Activated naive CD4-positive, alpha-beta T cell treated with anti-CD3 and anti-CD28 coated beads for 36 hours (primary cell): ENCODE data around the gene HMCN1. TPM values are rescaled to one million over a fixed set of nuclear protein-coding genes. Genes with fewer than 3 reads are reported as not detected.
"Not testable (repeated sequence)": the region's sequence is repeated elsewhere in the genome, so short reads cannot be mapped to it uniquely, and the experiment has no call there.

Experiments used
- CTCF ChIA-PET: fragments of 350-600 bp; sonication (Branson Sonifier 250); formaldehyde crosslinking; loops from one replicate; lab custom pipeline; 2021; ENCODE audit warnings: antibody characterized with exemption; lab: Charles Lee
- DNase-seq: peaks from one replicate; pipeline ENCODE4 v3.0.0-alpha.2; 2020
- H3K27ac Mint-ChIP-seq: one replicate; pipeline ENCODE4 v1.8.0; 2021; ENCODE audit warnings: mild to moderate bottlenecking, mixed read lengths
- H3K27me3 Mint-ChIP-seq: one replicate; pipeline ENCODE4 v1.8.0; 2021; ENCODE audit warnings: low read depth, mixed read lengths
- H3K36me3 Mint-ChIP-seq: one replicate; pipeline ENCODE4 v1.8.0; 2021; ENCODE audit warnings: low read depth, mixed read lengths
- H3K4me1 Mint-ChIP-seq: one replicate; pipeline ENCODE4 v1.8.0; 2021; ENCODE audit warnings: low read depth, mixed read lengths
- H3K4me3 Mint-ChIP-seq: one replicate; pipeline ENCODE4 v1.8.0; 2021; ENCODE audit warnings: mild to moderate bottlenecking, moderate library complexity, mixed read lengths
- H3K9me3 Mint-ChIP-seq: one replicate; pipeline ENCODE4 v1.8.0; 2021; ENCODE audit warnings: mixed read lengths
- intact Hi-C: fragments of 100-400 bp; cut with micrococcal nuclease; formaldehyde crosslinking; loops from one replicate; pipeline ENCODE4 v1.15.1; 2023
- total RNA-seq, 2 experiments: library from RNA; stranded (reverse); gene quantifications; one replicate each; pipeline ENCODE4 v1.2.3, GENCODE V29; 2021

Gene HMCN1
- total RNA-seq, 2 experiments from 2014 or later = 0.12 TPM; not detected in 1

- intact Hi-C loops = no loop called here
- CTCF ChIA-PET = interaction anchor here (0.9 kb wide), 1 partner anchor 12 kb away, joined by 4 read pairs; no protein-coding TSS in a partner anchor
- no peak overlapping the region for H3K4me3 Mint-ChIP-seq
- DNase-seq = no peak
- H3K9me3 Mint-ChIP-seq = peaks cover 10% of the 10 kb centered on the region
- peaks cover 9% of the 10 kb centered on the region for H3K27me3 Mint-ChIP-seq
- no peaks in the 10 kb centered on the region for H3K4me1 Mint-ChIP-seq
- no peaks in the 10 kb centered on the region for H3K36me3 Mint-ChIP-seq
- H3K27ac Mint-ChIP-seq = no peak overlapping the region
Observed at GRCh38 chr1:185745165-185745564, 11.0 kb downstream of the HMCN1 start.

DNA sequence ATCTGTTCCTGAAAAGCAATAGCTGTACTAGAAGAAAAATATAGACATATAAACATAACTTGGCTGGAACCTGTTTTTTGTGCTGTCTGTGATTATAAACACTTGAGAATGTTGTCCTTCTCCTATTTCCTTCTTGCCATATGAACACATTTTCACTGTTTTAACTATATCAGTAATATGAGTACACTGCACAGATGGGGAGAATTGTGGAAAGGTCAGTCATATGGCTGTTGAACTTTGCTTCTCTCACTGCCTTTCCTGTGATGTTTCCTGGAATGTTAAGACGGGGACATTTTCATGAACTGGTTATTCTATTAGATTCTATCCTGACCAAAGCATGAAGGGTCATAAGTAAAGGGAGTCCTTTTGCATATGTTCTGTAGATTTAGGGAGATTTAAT lies 24.9 kb downstream of the HMCN1 start:
- no peak overlapping the region for H3K4me3 Mint-ChIP-seq
- no peak overlapping the region for H3K27ac Mint-ChIP-seq
- intact Hi-C loops = no loop called here
- CTCF ChIA-PET = no interaction called here
- no peaks in the 10 kb centered on the region for H3K4me1 Mint-ChIP-seq
- peaks cover 11% of the 10 kb centered on the region for H3K27me3 Mint-ChIP-seq
- H3K9me3 Mint-ChIP-seq = no peaks in the 10 kb centered on the region
- no peaks in the 10 kb centered on the region for H3K36me3 Mint-ChIP-seq
- DNase-seq = no peak

DNA sequence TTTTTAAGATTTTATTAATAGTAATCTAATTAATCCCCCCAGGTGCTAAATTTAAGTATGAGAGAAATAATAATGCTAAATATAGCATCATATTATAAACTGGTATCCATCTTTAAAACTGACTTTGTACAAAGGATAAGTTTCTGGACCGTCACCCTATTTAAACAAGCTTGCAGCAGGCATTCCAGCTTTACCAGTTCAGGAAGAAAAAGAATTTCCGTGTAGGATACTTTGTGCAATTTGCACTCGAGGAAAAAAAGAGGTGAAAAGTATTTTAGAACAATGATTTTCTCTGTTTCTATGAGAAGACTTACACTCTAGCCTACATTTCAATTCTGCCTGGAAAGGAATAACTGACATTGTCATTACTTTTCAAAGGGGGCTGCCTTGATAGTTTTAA lies 27.6 kb downstream of the HMCN1 start:
- Mint-ChIP-seq H3K27me3 (peaks cover 11% of the 10 kb centered on the region), H3K36me3 (no peaks in the 10 kb centered on the region), H3K9me3 (no peaks in the 10 kb centered on the region), H3K4me3 (no peak overlapping the region), H3K4me1 (no peaks in the 10 kb centered on the region), H3K27ac (no peak overlapping the region)
- no peak for DNase-seq
- CTCF ChIA-PET = no interaction called here
- intact Hi-C loops = no loop called here

DNA sequence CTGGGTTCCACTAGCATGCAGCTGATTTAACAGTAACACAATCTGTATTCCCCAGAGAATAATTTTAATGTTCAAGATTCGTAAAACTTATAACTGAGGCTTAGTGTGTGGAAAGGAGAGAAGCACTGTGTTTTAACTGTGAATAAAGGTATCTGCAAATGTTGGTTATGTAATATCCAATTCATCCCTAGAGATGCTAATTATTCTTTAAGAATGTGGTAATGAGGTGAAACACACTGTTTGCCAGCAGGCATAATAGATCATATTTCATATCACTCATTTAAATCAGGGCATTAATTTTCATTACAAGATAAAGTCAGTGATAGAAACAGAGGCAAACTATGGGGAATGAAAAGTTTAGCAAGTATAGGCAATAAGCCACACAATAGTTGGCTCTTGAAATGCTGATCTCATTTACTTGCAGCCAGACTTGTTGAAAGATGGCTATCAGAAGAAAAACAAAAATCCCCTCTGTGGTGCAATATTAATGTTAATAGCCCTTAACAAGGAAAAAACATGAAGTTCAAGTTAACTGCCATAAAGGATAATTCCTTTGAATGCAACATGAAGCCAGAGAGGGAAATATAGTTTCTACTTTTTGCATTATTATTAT lies 33.4 kb downstream of the HMCN1 start:
- Mint-ChIP-seq H3K27ac (no peak overlapping the region), H3K36me3 (no peaks in the 10 kb centered on the region), H3K9me3 (no peaks in the 10 kb centered on the region), H3K4me1 (no peaks in the 10 kb centered on the region), H3K4me3 (no peak overlapping the region), H3K27me3 (peaks cover 7% of the 10 kb centered on the region)
- intact Hi-C loops = no loop called here
- CTCF ChIA-PET = no interaction called here
- DNase-seq = no peak

DNA sequence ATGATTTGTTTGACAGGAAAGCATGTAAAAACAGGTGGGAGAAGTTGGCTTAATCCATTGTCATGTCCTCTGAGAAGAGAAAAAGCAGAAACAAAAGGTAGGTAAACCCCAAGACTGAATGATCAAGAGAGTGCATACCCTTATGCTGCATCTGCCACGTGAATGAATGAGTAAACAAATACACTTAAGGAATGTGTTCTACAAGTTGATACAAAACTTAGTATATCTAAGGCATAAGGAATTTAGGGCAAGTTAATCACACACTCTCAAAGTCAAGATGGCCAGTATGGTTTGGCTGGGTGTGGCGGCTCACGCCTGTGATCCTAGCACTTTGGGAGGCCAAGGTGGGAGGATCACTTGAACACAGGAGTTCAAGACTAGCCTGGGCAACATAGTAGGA lies 34.2 kb downstream of the HMCN1 start:
- intact Hi-C loops = no loop called here
- Mint-ChIP-seq H3K27me3 (peaks cover 2% of the 10 kb centered on the region), H3K9me3 (no peaks in the 10 kb centered on the region), H3K4me1 (no peaks in the 10 kb centered on the region), H3K27ac (no peak overlapping the region), H3K36me3 (no peaks in the 10 kb centered on the region), H3K4me3 (no peak overlapping the region)
- DNase-seq = no peak
- CTCF ChIA-PET = no interaction called here

GRCh38 chr1:185769136-185769535 lies 34.9 kb downstream of the HMCN1 start:
- intact Hi-C loops = no loop called here
- Mint-ChIP-seq H3K36me3 (no peaks in the 10 kb centered on the region), H3K4me1 (no peaks in the 10 kb centered on the region), H3K9me3 (no peaks in the 10 kb centered on the region), H3K27me3 (peaks cover 2% of the 10 kb centered on the region), H3K4me3 (no peak overlapping the region), H3K27ac (no peak overlapping the region)
- DNase-seq = no peak
- CTCF ChIA-PET = interaction anchor here (0.9 kb wide), 1 partner anchor 19 kb away, joined by 3 read pairs; no protein-coding TSS in a partner anchor

- DNase-seq = no peak
- CTCF ChIA-PET = no interaction called here
- intact Hi-C loops = no loop called here
- no peaks in the 10 kb centered on the region for H3K9me3 Mint-ChIP-seq
- no peaks in the 10 kb centered on the region for H3K4me1 Mint-ChIP-seq
- no peak overlapping the region for H3K4me3 Mint-ChIP-seq
- no peaks in the 10 kb centered on the region for H3K36me3 Mint-ChIP-seq
- no peak overlapping the region for H3K27ac Mint-ChIP-seq
- H3K27me3 Mint-ChIP-seq = peaks cover 2% of the 10 kb centered on the region
Observed at GRCh38 chr1:185774394-185774793, 40.2 kb downstream of the HMCN1 start.

DNA sequence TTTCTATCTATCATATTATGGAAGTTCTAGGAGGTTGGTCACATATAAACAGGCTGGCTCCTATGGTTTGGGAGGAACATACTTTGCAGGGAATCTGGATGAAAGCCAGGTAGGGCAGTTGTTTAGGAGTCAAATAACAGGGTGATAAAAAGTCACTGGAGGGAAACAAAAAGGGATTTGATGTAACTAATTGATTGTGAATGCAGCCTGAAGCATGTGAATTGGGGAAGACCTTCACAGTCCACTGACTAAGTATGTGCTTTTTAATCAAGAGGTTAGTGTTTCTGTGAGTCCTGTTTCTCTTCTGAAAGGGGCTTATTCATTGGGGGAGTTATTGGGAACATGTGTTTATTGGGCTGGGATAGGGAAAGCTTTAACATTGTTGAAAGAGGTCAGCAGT lies 41.3 kb downstream of the HMCN1 start:
- Mint-ChIP-seq H3K27me3 (no peaks in the 10 kb centered on the region), H3K27ac (no peak overlapping the region), H3K36me3 (no peaks in the 10 kb centered on the region), H3K9me3 (no peaks in the 10 kb centered on the region), H3K4me3 (no peak overlapping the region), H3K4me1 (no peaks in the 10 kb centered on the region)
- CTCF ChIA-PET = no interaction called here
- intact Hi-C loops = no loop called here
- no peak for DNase-seq

DNA sequence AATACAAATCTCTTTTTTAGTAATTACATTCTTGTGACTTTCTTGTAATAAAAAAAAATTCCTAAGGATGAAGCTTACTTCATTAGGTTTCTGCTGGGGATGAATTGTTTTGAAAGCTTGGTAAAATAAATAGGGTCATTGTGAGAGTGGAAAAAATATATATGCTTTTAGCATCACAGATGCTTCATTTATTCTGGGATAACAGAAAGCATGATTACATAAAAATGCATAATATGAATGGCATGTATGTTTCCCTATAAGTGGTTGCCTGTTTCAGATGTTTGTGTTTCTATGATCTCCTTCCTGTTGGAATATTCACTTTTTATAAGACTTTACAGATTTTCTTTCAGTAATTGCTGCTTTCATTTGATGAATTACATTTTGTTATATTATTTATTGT lies 42.3 kb downstream of the HMCN1 start:
- no peak for DNase-seq
- intact Hi-C loops = no loop called here
- CTCF ChIA-PET = interaction anchor here (0.6 kb wide), 1 partner anchor 431 kb away, joined by 3 read pairs; no protein-coding TSS in a partner anchor
- no peaks in the 10 kb centered on the region for H3K27me3 Mint-ChIP-seq
- H3K4me3 Mint-ChIP-seq = no peak overlapping the region
- H3K9me3 Mint-ChIP-seq = no peaks in the 10 kb centered on the region
- no peaks in the 10 kb centered on the region for H3K4me1 Mint-ChIP-seq
- no peak overlapping the region for H3K27ac Mint-ChIP-seq
- no peaks in the 10 kb centered on the region for H3K36me3 Mint-ChIP-seq

GRCh38 chr1:185783860-185784259 lies 49.7 kb downstream of the HMCN1 start:
- H3K4me3 Mint-ChIP-seq, H3K27me3 Mint-ChIP-seq, CTCF ChIA-PET, H3K4me1 Mint-ChIP-seq, H3K36me3 Mint-ChIP-seq, DNase-seq, H3K9me3 Mint-ChIP-seq, intact Hi-C loops, H3K27ac Mint-ChIP-seq: not testable (repeated sequence)

GRCh38 chr1:185785586-185785985 lies 51.4 kb downstream of the HMCN1 start:
- H3K9me3 Mint-ChIP-seq = no peaks in the 10 kb centered on the region
- intact Hi-C loops = no loop called here
- no peak overlapping the region for H3K27ac Mint-ChIP-seq
- CTCF ChIA-PET = no interaction called here
- H3K4me1 Mint-ChIP-seq = no peaks in the 10 kb centered on the region
- H3K36me3 Mint-ChIP-seq = no peaks in the 10 kb centered on the region
- no peak for DNase-seq
- H3K4me3 Mint-ChIP-seq = no peak overlapping the region
- H3K27me3 Mint-ChIP-seq = peaks cover 10% of the 10 kb centered on the region

GRCh38 chr1:185786524-185786923 lies 52.3 kb downstream of the HMCN1 start:
- Mint-ChIP-seq H3K4me1 (no peaks in the 10 kb centered on the region), H3K9me3 (no peaks in the 10 kb centered on the region), H3K4me3 (no peak overlapping the region), H3K36me3 (no peaks in the 10 kb centered on the region), H3K27me3 (peaks cover 10% of the 10 kb centered on the region), H3K27ac (no peak overlapping the region)
- CTCF ChIA-PET = no interaction called here
- intact Hi-C loops = no loop called here
- no peak for DNase-seq

- CTCF ChIA-PET = interaction anchor here (0.8 to 1.1 kb wide), 2 partner anchors 18 to 26 kb away, joined by 3 read pairs; no protein-coding TSS in a partner anchor
- H3K4me3 Mint-ChIP-seq = no peak overlapping the region
- H3K4me1 Mint-ChIP-seq = no peaks in the 10 kb centered on the region
- no peaks in the 10 kb centered on the region for H3K36me3 Mint-ChIP-seq
- peaks cover 10% of the 10 kb centered on the region for H3K27me3 Mint-ChIP-seq
- H3K27ac Mint-ChIP-seq = no peak overlapping the region
- no peak for DNase-seq
- H3K9me3 Mint-ChIP-seq = no peaks in the 10 kb centered on the region
- intact Hi-C loops = no loop called here
Observed at GRCh38 chr1:185787238-185787637, 53.0 kb downstream of the HMCN1 start.
